Measurements from ENCODE around the gene DCXR.

The DCXR gene

DNA sequence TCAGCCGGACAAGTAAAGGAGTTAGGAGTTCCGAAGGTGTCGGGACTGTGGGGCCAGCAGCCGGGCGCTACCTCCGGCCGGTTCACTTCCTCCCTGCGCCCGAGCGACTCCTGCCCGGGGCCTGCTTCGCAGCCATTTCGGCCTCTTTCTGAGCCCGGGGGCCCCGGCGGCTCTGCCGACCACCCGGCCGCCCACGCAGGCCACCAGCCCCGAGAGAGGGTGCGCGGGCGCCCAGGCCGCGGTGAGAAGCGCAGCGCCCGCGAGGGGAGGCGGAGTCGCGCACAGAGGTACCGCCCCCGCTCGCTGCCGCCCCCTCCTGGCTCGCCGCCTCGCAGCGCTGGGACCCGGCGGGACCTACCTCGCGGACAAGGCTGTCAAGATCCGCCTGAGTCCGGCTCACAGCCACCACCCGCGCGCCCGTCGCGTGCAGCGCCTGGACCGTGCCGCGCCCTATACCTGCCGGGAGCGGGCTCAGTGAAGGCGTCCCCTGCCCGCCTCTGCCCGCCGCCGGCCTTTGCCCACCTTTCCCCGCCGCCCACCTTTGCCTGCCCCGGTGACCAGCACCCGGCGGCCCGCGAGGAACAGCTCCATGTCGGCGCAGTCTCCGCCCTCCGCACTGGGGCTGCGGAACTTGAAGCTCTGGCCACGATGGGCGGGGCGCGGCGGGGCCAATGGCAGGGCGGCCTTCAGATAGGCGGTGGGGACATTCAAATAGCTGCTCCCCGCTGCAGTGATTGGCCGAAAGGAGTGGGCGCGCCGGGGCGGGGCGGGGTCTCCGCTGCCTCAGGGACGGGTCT is at the start of gene DCXR:
DCXR (minus strand) TSS at position 606 of the 797 bp plus-strand sequence; CDS start at position 591, 15 bp downstream.
- peak; percentile 92 for DNase-seq (ENCODE audit: low read depth, low spot score)

DNA sequence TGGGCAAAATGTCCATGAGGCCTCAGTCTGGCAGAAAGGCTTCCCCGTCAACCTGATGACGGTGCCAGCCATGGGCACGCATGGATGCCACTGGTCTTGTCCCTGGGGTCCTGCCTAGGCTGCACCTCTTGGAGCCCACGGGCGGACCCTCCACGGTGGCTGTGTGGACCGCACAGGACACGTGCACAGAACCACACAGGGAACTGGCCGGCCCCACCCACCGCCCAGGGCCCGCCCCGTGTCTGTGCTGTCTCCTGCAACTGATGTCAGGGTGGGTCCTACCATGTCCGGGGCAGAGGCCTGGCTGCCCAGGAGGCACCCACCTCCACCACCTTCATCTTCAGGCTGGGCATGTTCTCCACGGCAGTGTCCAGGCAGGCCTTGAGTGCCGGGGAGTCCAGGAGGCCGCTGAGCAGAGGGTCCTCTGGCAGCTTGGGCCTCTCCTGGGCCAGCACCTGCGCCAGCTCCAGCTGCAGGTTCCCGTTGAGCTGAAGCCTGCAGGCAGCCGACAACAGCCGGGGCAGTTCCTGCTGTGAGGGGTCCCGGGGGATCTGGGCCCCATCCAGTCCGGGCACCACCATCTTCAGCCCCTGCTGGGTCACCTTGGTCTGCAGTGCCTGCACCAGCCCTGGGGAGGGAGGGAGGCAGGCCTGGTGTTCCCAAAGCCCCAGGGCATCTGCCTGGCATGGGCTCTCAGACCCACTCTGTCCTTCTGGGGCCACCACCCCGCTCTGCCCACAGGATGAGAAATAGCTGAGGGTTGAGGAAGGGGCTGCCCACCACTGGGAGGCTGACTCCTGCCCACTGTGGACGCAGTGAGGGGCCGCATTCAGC is 48.7 kb upstream of the DCXR start:
- no peak for DNase-seq (ENCODE audit: low read depth, low spot score)

DNA sequence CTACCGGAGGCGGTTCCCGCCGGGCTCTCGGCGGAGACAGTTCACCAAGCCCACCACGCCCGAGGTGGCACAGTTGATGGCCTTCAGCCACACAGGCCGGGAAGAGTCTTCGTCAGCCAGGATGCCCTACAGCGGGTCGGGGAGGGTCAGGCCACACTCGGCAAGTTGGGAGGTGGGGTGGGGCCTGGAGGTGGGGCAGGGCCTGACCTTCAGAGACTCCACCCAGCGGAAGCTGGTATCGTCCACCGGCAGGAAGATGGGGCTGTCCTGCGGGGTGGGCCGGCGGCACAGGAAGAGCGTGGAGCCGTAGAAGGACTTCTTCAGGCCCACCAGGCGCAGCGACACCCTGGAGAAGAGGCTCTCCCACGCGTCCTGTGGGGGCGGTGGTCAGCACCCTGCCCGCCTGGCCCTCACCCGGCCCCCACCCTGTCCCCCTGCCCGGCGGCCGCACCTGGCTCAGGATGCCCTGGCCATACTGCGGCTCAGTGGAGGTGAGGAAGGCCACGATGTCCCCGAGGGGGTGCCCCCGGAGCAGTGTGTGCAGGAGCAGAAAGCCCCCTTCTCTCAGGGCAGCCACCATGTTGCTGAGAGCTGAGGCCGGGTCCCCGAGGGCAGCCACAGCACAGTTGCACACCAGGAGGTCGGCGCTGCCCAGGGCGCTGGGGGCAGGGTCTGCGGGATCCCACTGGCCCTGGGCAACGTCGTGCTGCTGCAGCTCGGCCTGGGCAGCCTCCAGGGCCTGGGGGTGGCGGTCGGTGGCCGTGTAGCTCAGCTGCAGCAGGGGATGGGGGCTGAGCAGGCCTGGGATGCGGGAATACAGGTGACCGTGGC is 47.7 kb upstream of the DCXR start:
- DNase-seq (ENCODE audit: low read depth, low spot score), result no peak

DNA sequence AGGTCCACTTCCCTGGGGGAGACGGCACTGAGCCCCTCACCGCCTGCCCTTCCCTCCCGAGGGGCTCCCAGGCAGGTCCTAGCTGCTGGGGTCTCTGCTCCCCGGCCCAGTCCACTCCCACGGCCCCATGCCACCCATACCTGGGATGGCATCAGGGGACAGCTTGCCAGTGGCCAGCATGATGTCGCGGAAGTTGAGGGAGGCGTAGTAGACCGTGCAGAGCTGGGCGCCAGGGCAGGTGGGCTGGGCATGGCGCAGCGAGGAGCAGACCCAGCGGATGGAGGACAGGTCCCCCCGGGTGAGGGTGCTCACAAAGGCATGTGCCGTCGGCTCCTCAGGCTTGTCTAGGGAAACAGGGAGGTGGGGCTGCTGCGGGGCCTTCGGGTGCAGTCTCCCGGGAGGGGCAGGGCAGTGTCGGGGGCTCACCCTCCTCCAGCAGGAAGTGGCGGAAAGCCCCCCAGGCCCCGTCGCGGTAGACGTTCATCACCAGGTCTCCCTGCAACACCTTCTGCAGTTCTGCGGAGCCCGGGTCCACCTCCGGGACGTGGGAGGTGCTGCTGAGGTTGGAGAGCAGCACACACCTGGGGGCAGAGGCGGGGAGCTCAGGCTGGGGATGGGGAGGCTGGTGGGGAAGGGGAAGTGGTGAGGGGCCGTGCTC is 47.0 kb upstream of the DCXR start:
- DNase-seq (ENCODE audit: low read depth, low spot score), result no peak

DNA sequence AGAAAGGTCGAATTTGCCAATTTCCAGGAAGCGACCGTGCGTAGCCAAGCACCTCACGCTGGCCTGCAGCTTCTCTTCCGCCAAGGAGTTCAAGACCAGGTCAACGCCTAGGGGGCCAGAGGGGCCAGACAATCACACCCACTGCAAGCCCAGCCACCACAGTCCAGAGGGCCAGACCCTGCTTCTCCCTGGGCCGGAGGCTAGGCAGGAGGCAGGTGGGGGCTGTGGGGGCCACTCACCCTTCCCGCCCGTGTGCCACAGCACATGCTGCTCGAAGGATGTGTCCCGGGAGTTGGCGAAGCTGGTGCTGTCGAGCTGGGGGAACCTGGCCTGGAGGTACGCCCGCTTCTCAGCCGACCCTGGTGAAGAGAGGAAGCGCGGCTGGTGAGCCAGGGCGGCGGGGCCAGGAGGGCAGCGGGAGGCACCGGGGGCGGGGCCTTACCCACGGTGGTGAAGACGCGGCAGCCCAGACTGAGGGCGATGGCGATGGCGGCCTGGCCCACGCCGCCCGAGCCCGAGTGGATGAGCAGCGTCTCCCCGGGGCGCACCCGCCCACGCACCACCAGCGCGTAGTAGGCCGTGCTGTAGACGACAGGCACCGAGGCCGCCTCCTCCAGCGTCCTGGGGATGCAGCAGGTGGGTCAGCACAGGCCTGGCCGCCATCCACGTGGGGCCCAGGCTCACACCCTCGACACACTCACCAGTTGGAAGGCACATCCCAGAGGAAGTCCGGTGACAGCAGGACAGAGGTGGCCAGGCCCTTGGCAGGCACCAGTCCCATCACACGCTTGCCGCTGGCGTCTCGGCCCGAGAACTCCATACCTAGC is 46.2 kb upstream of the DCXR start:
- no peak for DNase-seq (ENCODE audit: low read depth, low spot score)

DNA sequence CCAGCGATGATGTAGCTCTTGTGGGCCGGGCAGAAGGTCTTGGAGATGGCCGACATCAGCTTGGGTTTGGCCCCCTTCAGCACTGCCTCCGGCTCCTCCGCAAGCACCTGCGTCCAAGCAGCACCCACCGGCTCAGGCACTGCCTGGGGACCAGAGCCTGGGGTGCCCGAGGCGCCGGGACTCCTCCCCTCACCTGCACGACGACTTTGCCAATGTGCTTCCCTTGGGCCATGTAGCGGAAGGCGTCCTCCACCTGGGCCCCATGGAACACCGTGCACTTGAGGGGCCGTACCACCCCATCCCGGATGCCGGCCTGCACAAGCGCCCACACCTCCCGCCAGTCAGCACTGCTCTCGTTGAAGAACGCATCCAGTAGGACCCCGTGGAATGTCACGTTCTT is 45.5 kb upstream of the DCXR start:
- no peak for DNase-seq (ENCODE audit: low read depth, low spot score)

DNA sequence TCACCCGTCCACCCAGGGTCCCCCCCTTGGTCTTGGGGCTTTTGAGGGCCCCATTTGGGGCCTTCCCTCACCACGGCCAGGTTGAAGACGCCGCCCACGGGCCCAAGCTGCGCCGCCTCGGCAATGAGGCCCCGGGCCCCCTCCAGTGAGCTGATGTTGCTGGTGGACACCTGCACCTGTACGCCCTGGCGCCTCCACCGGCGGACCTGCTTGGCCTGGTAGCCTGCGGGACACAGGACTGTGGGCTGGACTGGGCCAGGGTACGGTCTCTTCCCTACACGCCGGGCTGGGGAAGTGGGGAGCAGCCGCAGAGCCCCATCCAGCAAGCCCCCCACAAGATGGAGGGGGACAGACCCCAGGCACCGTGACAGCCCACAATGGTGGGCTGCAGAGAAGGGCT is 45.0 kb upstream of the DCXR start:
- DNase-seq (ENCODE audit: low read depth, low spot score), result no peak

DNA sequence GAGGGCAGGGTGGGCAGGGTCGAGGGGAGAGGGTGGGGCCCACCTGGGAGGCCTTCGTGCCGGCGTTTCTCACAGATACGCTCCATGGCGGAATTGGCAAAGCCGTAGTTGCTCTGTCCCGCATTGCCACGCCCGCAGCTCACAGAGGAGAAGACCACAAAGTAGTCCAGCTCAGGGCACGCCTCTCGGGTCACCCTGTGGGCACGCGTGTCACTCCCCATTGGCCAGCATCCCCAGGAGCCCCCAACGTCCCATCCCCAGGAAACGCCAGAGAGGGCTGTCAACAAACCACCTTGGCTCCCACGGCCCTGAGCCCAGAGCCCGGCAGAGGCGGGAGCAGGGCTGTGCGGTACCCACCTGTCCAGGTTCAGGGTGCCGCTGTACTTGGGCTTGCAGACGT is 44.5 kb upstream of the DCXR start:
- DNase-seq (ENCODE audit: low read depth, low spot score), result no peak

DNA sequence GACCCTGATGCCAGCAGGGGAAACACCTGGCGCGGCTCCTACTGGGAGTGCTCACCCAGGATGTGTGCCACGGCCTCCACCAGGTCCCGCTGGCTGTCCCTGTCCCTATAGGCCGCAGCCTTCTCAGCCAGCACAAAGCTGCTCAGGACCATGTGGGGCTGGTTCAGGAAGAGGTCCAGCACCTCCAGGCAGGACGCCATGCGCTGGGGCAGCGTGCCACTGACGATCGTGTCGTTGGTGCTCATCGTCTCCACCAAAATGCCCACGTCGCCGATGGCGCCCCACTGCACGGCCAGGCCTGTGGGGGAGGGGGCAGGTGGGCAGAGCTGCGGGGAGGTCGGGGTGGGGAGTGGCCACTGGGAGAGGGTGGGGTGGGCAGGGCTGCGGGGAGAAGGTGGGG is 44.0 kb upstream of the DCXR start:
- DNase-seq (ENCODE audit: low read depth, low spot score), result no peak

DNA sequence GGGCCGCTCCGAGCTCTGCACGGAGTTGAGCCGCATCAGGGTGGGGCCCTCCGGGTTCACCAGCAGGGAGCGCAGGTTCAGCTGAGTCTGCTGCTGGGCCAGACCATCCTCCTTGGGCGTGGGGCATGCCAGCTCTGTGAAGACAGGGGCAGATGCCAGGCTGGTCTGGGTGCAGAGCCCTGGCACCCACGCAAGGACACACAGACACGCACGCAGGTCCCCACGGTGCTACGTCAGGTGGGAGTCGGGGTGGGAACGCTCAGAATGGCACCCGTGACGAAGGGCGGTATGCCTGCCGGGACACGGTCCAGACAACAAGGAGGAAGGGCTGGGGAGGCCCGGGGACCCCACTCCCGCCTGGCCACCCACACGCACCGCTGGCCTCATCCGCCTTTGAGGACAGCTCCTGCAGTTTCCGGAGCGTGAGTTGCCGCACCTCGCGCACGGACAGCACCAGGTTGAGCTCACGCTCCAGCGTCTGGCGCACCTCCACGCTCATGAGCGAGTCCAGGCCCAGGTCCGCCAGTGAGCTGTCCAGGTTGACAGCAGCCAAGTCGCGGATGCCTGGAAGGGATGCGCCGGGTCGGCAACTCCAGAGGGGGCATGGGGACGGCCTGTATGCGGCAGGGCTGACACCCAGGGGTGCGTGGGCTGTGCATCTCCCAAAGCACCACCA is 43.4 kb upstream of the DCXR start:
- no peak for DNase-seq (ENCODE audit: low read depth, low spot score)

DNA sequence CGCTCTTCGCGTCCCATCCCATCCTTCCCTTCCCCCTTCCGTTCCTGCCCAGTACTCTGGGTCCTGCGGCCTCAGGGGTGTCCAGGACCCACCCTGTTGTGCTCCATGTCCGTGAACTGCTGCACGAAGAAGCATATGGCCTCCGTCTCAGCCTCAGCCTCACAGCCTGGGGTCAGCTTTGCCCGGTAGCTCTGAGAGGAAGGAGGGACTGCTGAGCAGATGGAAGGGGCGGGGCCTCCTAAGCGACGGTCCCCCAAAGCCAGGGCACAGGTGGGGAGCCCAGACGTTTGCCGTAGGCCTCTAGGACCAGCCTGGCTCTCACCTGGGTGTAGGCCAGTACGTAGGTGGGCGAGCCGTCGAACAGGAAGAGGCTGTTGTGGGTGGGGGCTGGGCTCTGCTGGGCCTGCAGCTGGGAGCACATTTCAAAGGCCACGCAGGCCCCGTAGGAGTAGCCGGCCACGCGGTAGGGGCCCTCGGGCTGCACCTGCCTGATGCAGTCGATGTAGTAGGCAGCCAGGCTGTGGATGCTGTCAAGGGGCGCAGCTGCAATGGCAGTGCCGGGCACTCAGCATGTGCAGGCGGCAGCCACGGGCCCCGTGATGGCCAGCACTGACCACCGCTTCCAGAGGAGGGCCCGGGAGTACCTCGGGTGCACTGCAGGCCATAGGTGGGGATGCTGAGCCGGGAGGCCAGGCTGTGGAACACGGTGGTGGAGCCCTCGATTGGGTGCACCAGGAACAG is 42.7 kb upstream of the DCXR start:
- DNase-seq (ENCODE audit: low read depth, low spot score), result no peak

DNA sequence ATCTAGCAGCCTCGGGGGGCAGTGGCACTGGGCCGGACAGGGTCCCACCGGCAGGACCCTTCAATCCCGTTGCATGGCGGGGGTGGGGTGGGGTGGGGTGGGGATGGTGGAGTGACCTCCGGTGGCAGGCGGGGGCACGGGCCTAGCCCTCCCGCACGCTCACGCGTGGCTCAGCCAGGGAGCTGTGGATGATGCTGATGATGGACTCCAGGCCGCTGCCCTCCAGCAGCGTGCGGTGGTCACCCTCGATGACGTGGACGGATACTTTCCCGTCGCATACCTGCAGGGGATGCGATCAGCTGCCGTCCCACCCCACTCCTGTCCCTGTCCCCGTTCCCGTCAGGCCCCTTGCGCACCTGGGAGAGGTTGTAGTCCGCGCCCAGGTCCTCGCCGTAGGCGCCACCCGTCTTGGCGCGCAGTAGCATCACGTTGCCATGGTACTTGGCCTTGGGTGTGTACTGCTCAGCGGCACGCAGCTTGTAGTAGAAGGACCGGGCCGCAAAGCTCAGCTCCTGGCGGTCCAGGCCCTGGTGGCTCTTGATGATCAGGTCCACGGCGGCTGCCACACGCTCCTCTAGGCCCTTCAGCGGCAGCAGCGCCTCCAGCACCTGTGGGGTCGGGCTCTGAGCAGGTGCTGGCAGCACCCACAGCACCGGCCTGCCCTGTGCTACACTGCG is 41.6 kb upstream of the DCXR start:
- DNase-seq (ENCODE audit: low read depth, low spot score), result no peak

DNA sequence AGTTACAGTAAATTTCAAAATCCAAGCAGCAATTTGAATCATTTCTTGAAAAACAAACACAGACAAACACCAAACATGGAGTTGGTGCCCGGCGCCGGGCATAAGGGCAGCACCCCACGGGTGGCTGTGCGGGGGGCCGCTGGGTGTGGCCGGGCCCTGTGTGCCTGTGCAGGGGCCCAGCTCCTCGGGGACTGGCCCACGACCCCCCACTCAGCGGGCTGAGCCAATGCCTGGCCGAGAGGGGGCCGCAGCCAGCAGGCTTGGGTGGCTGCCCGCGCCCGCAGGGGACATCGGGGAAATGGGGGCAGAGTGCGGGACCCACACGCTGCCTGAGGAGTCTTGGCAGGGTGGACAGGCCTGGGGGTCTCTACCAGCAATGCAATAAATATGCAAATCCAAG is 40.9 kb upstream of the DCXR start:
- no peak for DNase-seq (ENCODE audit: low read depth, low spot score)

DNA sequence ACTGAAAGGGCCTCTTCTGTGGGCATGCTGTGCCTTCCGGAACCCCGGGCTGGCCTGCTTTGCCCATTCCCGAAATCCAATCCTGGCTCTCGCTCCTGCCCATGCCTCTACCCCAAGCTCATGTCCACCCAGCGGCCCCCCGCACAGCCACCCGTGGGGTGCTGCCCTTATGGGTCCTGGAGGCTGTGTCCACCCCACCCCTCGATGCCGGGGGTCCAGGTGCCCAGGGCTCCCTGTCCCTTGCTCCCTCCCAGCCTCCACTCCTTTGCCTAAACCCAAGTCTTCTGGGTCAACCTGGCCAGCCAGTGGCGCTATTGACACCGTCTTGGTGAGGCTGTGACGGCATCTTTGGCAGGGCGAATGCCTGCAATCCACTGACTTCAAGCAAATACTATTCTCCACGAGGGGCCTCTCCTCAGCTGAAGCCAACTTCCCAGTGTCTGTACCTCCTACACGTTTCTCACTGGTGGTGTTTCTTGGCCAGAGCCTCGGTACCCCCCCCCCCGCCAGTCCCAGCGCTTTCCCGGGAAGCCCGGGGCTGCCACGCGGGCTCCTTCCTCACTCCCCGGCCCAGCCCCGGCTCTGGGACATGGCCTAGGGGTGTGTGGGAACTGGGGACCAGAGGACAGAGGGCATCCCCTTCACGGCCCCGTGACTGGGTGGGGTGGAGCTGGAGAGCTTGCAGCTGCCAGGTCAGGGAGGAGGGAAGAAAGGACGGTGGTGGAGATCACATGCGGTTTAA is 40.3 kb upstream of the DCXR start:
- no peak for DNase-seq (ENCODE audit: low read depth, low spot score)

DNA sequence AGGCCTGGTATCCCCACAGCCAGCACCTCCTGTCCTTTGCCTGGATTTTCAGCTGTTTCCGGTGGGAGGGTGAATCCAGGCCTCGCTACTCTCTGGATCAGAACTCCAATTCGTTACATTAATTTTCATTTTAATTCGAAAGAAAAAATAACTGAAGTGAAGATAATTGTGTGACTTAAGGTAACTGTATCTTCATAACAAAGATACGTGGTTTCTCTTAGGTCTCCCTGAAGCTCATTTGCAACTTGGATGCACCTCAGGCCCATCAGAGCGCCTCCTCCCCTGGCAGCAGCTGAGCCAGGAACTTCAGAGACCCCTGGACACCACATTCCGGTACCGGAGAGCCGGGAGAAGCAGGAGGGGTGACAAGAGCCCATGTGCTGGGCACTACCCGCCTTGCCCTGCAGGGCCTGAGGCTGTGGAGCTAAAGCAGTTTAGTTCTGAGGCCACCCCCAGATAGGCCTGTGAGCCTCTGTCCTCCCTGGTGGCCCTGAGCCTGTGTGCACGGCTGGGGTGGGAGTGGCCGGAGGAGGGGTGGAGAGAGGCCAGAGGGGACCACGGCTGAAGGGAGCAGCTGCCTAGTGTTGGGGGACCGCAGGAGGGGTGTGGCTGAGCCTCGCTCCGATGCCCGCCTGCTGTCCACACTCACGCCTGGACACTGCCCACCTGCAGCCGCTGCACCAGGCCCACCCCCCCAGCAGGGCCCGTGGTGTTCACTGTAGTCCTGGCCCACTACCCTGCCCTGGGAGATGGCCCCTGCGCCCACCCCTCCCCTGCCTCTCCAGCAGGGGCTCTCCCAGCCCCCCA is 39.5 kb upstream of the DCXR start:
- no peak for DNase-seq (ENCODE audit: low read depth, low spot score)

DNA sequence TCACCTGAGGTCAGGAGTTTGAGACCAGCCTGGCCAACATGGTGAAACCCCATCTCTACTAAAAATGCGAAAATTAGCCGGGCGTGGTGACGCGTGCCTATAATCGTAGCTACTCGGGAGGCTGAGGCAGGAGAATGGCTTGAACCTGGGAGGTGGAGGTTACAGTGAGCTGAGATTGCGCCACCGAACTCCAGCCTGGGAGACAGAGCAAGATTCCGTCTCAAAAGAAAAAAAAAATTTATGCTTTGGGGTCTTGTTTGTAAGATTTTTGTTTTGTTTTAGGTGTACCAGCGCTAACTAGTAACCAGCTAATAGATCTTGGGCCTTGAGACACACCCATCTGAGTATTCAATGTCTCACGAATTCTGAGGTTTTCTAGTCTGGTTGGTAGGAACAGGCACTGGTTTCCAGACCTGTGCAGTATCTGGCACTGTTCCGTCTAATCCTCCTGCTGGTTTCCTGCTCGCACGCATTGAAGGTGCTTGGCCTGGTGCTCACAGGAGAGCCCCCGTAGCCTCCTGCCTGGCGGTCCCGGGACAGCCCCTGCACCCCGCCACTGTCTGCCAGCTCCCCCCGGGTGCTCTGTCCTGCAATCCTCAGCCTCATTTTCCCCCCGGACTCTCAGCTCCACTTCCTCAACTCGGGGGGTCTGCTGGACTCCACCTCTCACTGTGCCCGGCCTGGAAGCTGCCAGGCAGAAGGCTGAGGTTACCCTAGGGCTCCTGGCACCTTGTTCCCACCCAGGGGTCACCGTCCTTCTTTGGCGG is 38.7 kb upstream of the DCXR start:
- no peak for DNase-seq (ENCODE audit: low read depth, low spot score)

DNA sequence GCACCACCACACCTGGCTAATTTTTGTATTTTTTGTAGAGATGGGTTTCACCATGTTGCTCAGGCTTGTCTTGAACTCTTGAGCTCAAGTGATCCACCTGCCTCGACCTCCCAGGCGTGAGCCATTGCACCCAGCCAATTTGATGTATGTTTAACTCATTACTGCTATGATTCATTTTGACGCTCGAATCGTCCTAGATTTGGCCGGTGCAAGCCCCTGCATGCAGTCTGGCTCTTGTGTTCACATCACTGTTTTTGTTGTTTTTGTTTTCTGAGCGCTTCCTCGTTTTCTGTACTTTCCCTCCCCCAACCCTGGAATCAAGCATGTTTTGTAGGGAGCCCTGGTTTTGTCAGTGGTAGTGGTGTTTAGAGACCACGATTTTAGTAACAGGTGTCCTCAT is 35.9 kb upstream of the DCXR start:
- DNase-seq (ENCODE audit: low read depth, low spot score), result no peak
